A549 (cell line): ENCODE measurements around the gene RHBDL1. TPM values are rescaled to one million over a fixed set of nuclear protein-coding genes. Genes with fewer than 3 reads are reported as not detected.

Experiments used
- ATAC-seq, 2 experiments: fragments of 200-7000 bp in 1 of 2; fragments of >200 bp in 1 of 2; cut with Nextera tagmentation in 1 of 2; cut with Tn5 transposase in 1 of 2; 3 replicates each; pipeline versions ENCODE4 v1.8.0 to v1.9.1; 2018 to 2020; ENCODE audit warnings: mild to moderate bottlenecking in 1 of 2, moderate library complexity in 1 of 2
- CTCF ChIA-PET: fragments of 300-600 bp; sonication (Branson Sonifier 250); formaldehyde crosslinking; extraction: SDS; loops from one replicate; lab custom pipeline; 2021; ENCODE audit warnings: antibody characterized with exemption, inconsistent platforms; lab: Yijun Ruan, JAX
- POLR2A ChIA-PET: fragments of 350-600 bp; formaldehyde crosslinking; extraction: SDS; loops from one replicate; lab custom pipeline; 2021; ENCODE audit warnings: antibody characterized with exemption, inconsistent platforms; lab: Yijun Ruan, JAX
- DNase-seq, 2 experiments: peaks; one replicate each; pipeline versions ENCODE4 v3.0.0 to v3.0.0-alpha.2; 2011 to 2016; ENCODE audit warnings: low read depth in 1 of 2, low spot score in 1 of 2
- FAIRE-seq: peaks from 2 replicates; lab custom pipeline; 2011; peaks lifted over from hg19 to GRCh38; lab: Jason Lieb, UNC
- H3K27ac ChIP-seq, 2 experiments: fragments of >200 bp; sonication (Bioruptor Twin); formaldehyde crosslinking; 3 replicates each; pipeline ENCODE4 v1.5.1; 2016 to 2017
- H3K4me1 ChIP-seq: fragments of >200 bp; sonication (Bioruptor Twin); formaldehyde crosslinking; 3 replicates; pipeline ENCODE4 v1.6.1; 2016
- H3K4me2 ChIP-seq: fragments of >200 bp; sonication (Bioruptor Twin); formaldehyde crosslinking; 3 replicates; pipeline ENCODE4 v1.6.1; 2016
- H3K4me3 ChIP-seq: fragments of >200 bp; sonication (Bioruptor Twin); formaldehyde crosslinking; 3 replicates; pipeline ENCODE4 v1.5.1; 2016
- H3K9me3 ChIP-seq: fragments of >200 bp; sonication (Bioruptor Twin); formaldehyde crosslinking; 3 replicates; pipeline ENCODE4 v1.6.1; 2016
- ATOH8 ChIP-seq: fragments of 250-450 bp; sonication (Bioruptor Pico); IDR thresholded peaks from 2 replicates; pipeline ENCODE4 v1.5.0; 2020; ENCODE audit warnings: low read depth, mild to moderate bottlenecking, moderate library complexity
- CEBPB ChIP-seq, 2 experiments: fragments of >200 bp in 1 of 2; sonication (Bioruptor Twin) in 1 of 2; formaldehyde crosslinking in 1 of 2; IDR thresholded peaks; 2 replicates each; pipeline ENCODE4 v1.6.1; 2012 to 2016
- CTCF ChIP-seq: fragments of >200 bp; sonication (Bioruptor Twin); formaldehyde crosslinking; IDR thresholded peaks from 3 replicates; pipeline ENCODE4 v1.5.1; 2016
- EHF ChIP-seq: fragments of 250-450 bp; sonication (Bioruptor Pico); IDR thresholded peaks from 2 replicates; pipeline ENCODE4 v1.5.0; 2020; ENCODE audit warnings: mild to moderate bottlenecking
- EHMT2 ChIP-seq: fragments of 200-600 bp; sonication (generic); IDR thresholded peaks from 2 replicates; pipeline ENCODE4 v1.6.1; 2016; ENCODE audit warnings: antibody characterized with exemption, low read depth, mild to moderate bottlenecking, moderate library complexity
- HMGXB4 ChIP-seq: fragments of 250-450 bp; sonication (Bioruptor Pico); IDR thresholded peaks from 2 replicates; pipeline ENCODE4 v1.5.0; 2021; ENCODE audit warnings: mild to moderate bottlenecking, moderate library complexity, borderline replicate concordance
- JUN ChIP-seq, 2 experiments: fragments of >200 bp; sonication (Bioruptor Twin); formaldehyde crosslinking; IDR thresholded peaks; 2 replicates in 1 of 2; 3 replicates in 1 of 2; pipeline ENCODE4 v1.6.1; 2016 to 2017
- POLR2AphosphoS2 ChIP-seq: conservative IDR thresholded peaks from 2 replicates; pipeline ENCODE4 v1.6.1; 2012; ENCODE audit warnings: low read length, improper control_type of control experiment, inconsistent platforms
- RAD21 ChIP-seq, 2 experiments: fragments of >200 bp in 1 of 2; sonication (Bioruptor Twin) in 1 of 2; formaldehyde crosslinking in 1 of 2; IDR thresholded peaks in 1 of 2; conservative IDR thresholded peaks in 1 of 2; 2 replicates in 1 of 2; 3 replicates in 1 of 2; pipeline ENCODE4 v1.6.1; 2012 to 2018; ENCODE audit warnings: inconsistent platforms in 1 of 2
- RCOR1 ChIP-seq: fragments of 150-350 bp; IDR thresholded peaks from 2 replicates; pipeline ENCODE4 v1.6.1; 2014; ENCODE audit warnings: antibody characterized with exemption, low read length, low read depth
- RFX5 ChIP-seq: fragments of 450-650 bp; IDR thresholded peaks from 2 replicates; pipeline ENCODE4 v1.7.1; 2014; ENCODE audit warnings: antibody characterized with exemption, mild to moderate bottlenecking, moderate library complexity
- SREBF2 ChIP-seq: fragments of 450-650 bp; IDR thresholded peaks from 2 replicates; pipeline ENCODE4 v1.6.1; 2014; ENCODE audit warnings: mild to moderate bottlenecking, moderate library complexity
- WGBS: methylation state at CpG from one replicate; pipeline ENCODE4 v1.1.6; 2017; ENCODE audit errors: missing lambda C conversion rate; 5-methylcytosine and 5-hydroxymethylcytosine counted together
- polyA plus RNA-seq, 4 experiments: library from polyadenylated mRNA; depleted of rRNA in 3 of 4; stranded (reverse); fragments of >200 nt; fragmentation: RNase III in 1 of 4; extraction: RNeasy Plus Mini Kit Qiagen cat#74134 plus additional on column Dnase treatment in 1 of 4; gene quantifications; 2 replicates in 3 of 4; 3 replicates in 1 of 4; pipeline ENCODE4 v1.2.3, GENCODE V29; 2011 to 2017
- TF ChIP-seq, protein P1 (sequence below): fragments of >200 bp; sonication (Bioruptor Twin); formaldehyde crosslinking; IDR thresholded peaks from 2 replicates; pipeline ENCODE4 v1.6.1; 2016
- TF ChIP-seq, protein P2 (sequence below): fragments of 150-350 bp; IDR thresholded peaks from 2 replicates; pipeline ENCODE4 v1.6.1; 2014; ENCODE audit warnings: low read depth, mild to moderate bottlenecking, low read length
- TF ChIP-seq, protein P3 (sequence below): fragments of >200 bp; sonication (Bioruptor Twin); formaldehyde crosslinking; IDR thresholded peaks from 3 replicates; pipeline ENCODE4 v1.6.1; 2016

Gene RHBDL1
- polyA plus RNA-seq, 2 of the 4 experiments (the other 2 are of a cell fraction) = 0.56 to 1.4 TPM

DNA sequence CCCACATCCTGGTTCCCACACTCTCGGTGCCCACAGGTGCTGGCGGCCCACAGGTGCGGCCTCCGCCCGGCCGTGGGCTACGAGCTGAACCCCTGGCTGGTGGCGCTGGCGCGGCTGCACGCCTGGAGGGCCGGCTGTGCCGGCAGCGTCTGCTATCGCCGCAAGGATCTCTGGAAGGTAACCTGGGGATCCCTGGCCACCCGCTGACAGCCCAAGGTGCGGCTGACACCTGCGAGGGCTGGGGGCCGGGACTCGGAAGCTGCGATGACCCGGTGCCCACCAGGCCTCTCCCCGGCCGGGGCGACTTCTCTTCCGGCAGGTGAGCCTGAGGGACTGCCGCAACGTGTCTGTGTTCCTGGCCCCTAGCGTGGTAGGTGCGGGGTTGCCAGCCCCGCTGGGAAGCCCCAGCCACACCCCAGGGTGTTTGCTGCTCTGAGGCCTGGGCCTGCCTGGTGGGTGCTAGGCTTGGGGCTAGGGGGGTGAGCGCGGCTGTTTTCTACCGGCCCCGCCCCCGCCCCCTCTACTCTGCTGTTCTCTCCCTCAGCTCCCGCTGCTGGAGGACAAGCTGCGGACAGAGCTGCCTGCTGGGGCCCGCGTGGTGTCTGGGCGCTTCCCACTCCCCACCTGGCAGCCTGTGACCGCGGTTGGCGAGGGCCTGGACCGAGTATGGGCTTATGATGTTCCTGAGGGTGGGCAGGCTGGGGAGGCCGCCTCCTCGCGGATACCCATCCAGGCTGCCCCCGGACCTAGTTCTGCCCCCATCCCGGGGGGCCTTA is 46.5 kb downstream of the RHBDL1 start:
- 91% methylated on average over 29 of the region's 51 CpGs for WGBS
- H3K27ac ChIP-seq = peak overlapping the region; percentile 98 to 99
- no peaks in the 10 kb centered on the region for H3K9me3 ChIP-seq
- H3K4me2 ChIP-seq = peak overlapping the region; percentile 94
- ATAC-seq (no peak), FAIRE-seq (no peak), DNase-seq (no peak)
- peaks cover 47% of the 10 kb centered on the region for H3K4me1 ChIP-seq
- peak overlapping the region; percentile 93 for H3K4me3 ChIP-seq
- TF ChIP-seq RCOR1 (no peak), ATOH8 (CRISPR knock-in tag) (no peak), RAD21 (conservative IDR thresholded peaks at IDR 0.05 in 1 of 2, IDR thresholded peaks at IDR 0.05 in 1 of 2) (no peak), HMGXB4 (CRISPR knock-in tag) (no peak), CTCF (no peak), EHF (no peak), RFX5 (no peak), CEBPB (IDR thresholded peaks at IDR 0.05) (no peak), POLR2AphosphoS2 (no peak), SREBF2 (no peak)
- TF ChIP-seq, protein P1, sequence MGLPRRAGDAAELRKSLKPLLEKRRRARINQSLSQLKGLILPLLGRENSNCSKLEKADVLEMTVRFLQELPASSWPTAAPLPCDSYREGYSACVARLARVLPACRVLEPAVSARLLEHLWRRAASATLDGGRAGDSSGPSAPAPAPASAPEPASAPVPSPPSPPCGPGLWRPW = no peak
- TF ChIP-seq, protein P2, sequence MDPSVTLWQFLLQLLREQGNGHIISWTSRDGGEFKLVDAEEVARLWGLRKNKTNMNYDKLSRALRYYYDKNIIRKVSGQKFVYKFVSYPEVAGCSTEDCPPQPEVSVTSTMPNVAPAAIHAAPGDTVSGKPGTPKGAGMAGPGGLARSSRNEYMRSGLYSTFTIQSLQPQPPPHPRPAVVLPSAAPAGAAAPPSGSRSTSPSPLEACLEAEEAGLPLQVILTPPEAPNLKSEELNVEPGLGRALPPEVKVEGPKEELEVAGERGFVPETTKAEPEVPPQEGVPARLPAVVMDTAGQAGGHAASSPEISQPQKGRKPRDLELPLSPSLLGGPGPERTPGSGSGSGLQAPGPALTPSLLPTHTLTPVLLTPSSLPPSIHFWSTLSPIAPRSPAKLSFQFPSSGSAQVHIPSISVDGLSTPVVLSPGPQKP = no peak
- TF ChIP-seq, protein P3, sequence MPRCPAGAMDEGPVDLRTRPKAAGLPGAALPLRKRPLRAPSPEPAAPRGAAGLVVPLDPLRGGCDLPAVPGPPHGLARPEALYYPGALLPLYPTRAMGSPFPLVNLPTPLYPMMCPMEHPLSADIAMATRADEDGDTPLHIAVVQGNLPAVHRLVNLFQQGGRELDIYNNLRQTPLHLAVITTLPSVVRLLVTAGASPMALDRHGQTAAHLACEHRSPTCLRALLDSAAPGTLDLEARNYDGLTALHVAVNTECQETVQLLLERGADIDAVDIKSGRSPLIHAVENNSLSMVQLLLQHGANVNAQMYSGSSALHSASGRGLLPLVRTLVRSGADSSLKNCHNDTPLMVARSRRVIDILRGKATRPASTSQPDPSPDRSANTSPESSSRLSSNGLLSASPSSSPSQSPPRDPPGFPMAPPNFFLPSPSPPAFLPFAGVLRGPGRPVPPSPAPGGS = no peak
- POLR2A ChIA-PET = interaction anchor here (0.6 to 2.6 kb wide), 10 partner anchors 9 to 66 kb away, joined by 3 to 33 read pairs (median 6); partner anchors contain the start of genes CHTF18, RPUSD1, STUB1 and WDR24
- CTCF ChIA-PET = interaction anchor here (0.6 to 28.0 kb wide), 6 partner anchors 8 to 64 kb away, joined by 3 to 656 read pairs (median 16); partner anchors contain the start of genes ANTKMT, CCDC78, CIAO3 and FBXL16

- TF ChIP-seq RFX5 = no peak
- TF ChIP-seq EHMT2 = no peak
- 0 out of 5 replicates have a peak, but pooled peaks of 1 of the 2 experiments have one; percentile 11 for TF ChIP-seq JUN (IDR thresholded peaks at IDR 0.05)
- TF ChIP-seq RCOR1 = no peak
- ChIA-PET POLR2A (interaction anchor here (4.2 kb wide), 1 partner anchor 8 kb away, joined by 23 read pairs; the partner anchor contains the start of gene METRN), CTCF (interaction anchor here (0.7 to 28.0 kb wide), 5 partner anchors 9 to 62 kb away, joined by 3 to 656 read pairs (median 4); partner anchors contain the start of genes ANTKMT, CCDC78, CIAO3 and FBXL16)
- DNase-seq (no peak), ATAC-seq (no peak), FAIRE-seq (no peak)
- Histone ChIP-seq H3K9me3 (no peaks in the 10 kb centered on the region), H3K4me3 (no peak overlapping the region), H3K27ac (no peak overlapping the region), H3K4me1 (peaks cover 37% of the 10 kb centered on the region), H3K4me2 (no peak overlapping the region)
- 88% methylated on average over 14 of the region's 24 CpGs for WGBS
These were observed 47.6 kb downstream of the RHBDL1 start for GRCh38 chr16:722835-723633.
